Large intestine (tissue), 3 donors: ENCODE measurements around the gene REN. TPM values are rescaled to one million over a fixed set of nuclear protein-coding genes. Genes with fewer than 3 reads are reported as not detected.

Experiments used
- DNase-seq, 2 donors: peaks; one replicate each; pipeline versions ENCODE4 v3.0.0 to v3.0.0-alpha.2; 2013
- H3K27ac ChIP-seq: one replicate; pipeline ENCODE4 v1.5.1; 2013; ENCODE audit warnings: low read length
- H3K27me3 ChIP-seq: 2 replicates; pipeline ENCODE4 v1.6.1; 2013; ENCODE audit warnings: low read length; ENCODE audit not compliant: control insufficient read depth, insufficient read depth
- H3K36me3 ChIP-seq: 2 replicates; pipeline ENCODE4 v1.6.1; 2013; ENCODE audit warnings: low read length; ENCODE audit not compliant: control insufficient read depth, insufficient read depth
- H3K4me1 ChIP-seq: one replicate; pipeline ENCODE4 v1.6.1; 2013; ENCODE audit warnings: low read length; ENCODE audit not compliant: control insufficient read depth, insufficient read depth
- H3K4me3 ChIP-seq: one replicate; pipeline ENCODE4 v1.5.1; 2013; ENCODE audit warnings: low read length
- H3K9me3 ChIP-seq: one replicate; pipeline ENCODE4 v1.6.1; 2013; ENCODE audit warnings: mild to moderate bottlenecking, low read depth, low read length, moderate library complexity; ENCODE audit not compliant: control insufficient read depth
- WGBS: methylation state at CpG from one replicate; pipeline ENCODE4 v1.1.5; 2013; ENCODE audit warnings: low lambda C conversion rate; ENCODE audit not compliant: insufficient coverage; 5-methylcytosine and 5-hydroxymethylcytosine counted together
- polyA plus RNA-seq: library from polyadenylated mRNA; unstranded; fragments of 120-200 nt; gene quantifications from one replicate; pipeline ENCODE4 v1.2.1, GENCODE V29; 2013

The REN gene
- polyA plus RNA-seq, 1 donor: 4.2 TPM

- no CpG with 5 or more reads among the region's 18 CpGs for WGBS
- Histone ChIP-seq H3K36me3 (peaks cover 57% of the 10 kb centered on the region), H3K27ac (no peak overlapping the region)
Observed at GRCh38 chr1:204125759-204126351, 40.3 kb downstream of the REN start.

GRCh38 chr1:204124639-204125038, 41.5 kb downstream of the REN start:
- H3K27me3 ChIP-seq: no peaks in the 10 kb centered on the region
- peaks cover 14% of the 10 kb centered on the region for H3K4me1 ChIP-seq
- no peak overlapping the region for H3K27ac ChIP-seq
- no peaks in the 10 kb centered on the region for H3K9me3 ChIP-seq
- WGBS: no CpG with 5 or more reads among the region's 22 CpGs
- peaks cover 64% of the 10 kb centered on the region for H3K36me3 ChIP-seq
- no peak for DNase-seq
- H3K4me3 ChIP-seq: no peak overlapping the region

More at GRCh38 chr1:204125759-204126351, 40.3 kb downstream of the REN start:
- Histone ChIP-seq H3K27me3 (no peaks in the 10 kb centered on the region), H3K9me3 (no peaks in the 10 kb centered on the region), H3K4me1 (peaks cover 24% of the 10 kb centered on the region), H3K4me3 (no peak overlapping the region)
- no peak for DNase-seq

- no CpG with 5 or more reads among the region's 9 CpGs for WGBS
- no peak overlapping the region for H3K4me3 ChIP-seq
- no peak for DNase-seq
- no peak overlapping the region for H3K27ac ChIP-seq
- no peaks in the 10 kb centered on the region for H3K9me3 ChIP-seq
- H3K27me3 ChIP-seq: no peaks in the 10 kb centered on the region
- H3K36me3 ChIP-seq: peaks cover 73% of the 10 kb centered on the region
- peaks cover 8% of the 10 kb centered on the region for H3K4me1 ChIP-seq
Observed at GRCh38 chr1:204123376-204123775, 42.8 kb downstream of the REN start.

GRCh38 chr1:204121840-204122555, 44.1 kb downstream of the REN start:
- Histone ChIP-seq H3K27ac (no peak overlapping the region), H3K36me3 (peaks cover 78% of the 10 kb centered on the region), H3K4me1 (peaks cover 4% of the 10 kb centered on the region), H3K9me3 (no peaks in the 10 kb centered on the region), H3K4me3 (no peak overlapping the region), H3K27me3 (no peaks in the 10 kb centered on the region)
- WGBS: 80% methylated on average over 2 of the region's 17 CpGs
- no peak for DNase-seq

GRCh38 chr1:204116539-204116938, 49.6 kb downstream of the REN start:
- H3K27me3 ChIP-seq: no peaks in the 10 kb centered on the region
- H3K9me3 ChIP-seq: no peaks in the 10 kb centered on the region
- no peak overlapping the region for H3K27ac ChIP-seq
- DNase-seq: no peak
- H3K36me3 ChIP-seq: peaks cover 56% of the 10 kb centered on the region
- no peak overlapping the region for H3K4me3 ChIP-seq
- H3K4me1 ChIP-seq: no peaks in the 10 kb centered on the region
- no CpG with 5 or more reads among the region's 4 CpGs for WGBS

GRCh38 chr1:204115116-204115515, 51.0 kb downstream of the REN start:
- Histone ChIP-seq H3K36me3 (peaks cover 45% of the 10 kb centered on the region), H3K27ac (no peak overlapping the region), H3K9me3 (no peaks in the 10 kb centered on the region), H3K27me3 (no peaks in the 10 kb centered on the region), H3K4me3 (no peak overlapping the region), H3K4me1 (no peaks in the 10 kb centered on the region)
- no peak for DNase-seq
- WGBS: no CpG with 5 or more reads among the region's 4 CpGs

- H3K9me3 ChIP-seq: no peaks in the 10 kb centered on the region
- no peaks in the 10 kb centered on the region for H3K4me1 ChIP-seq
- no peak for DNase-seq
- H3K27ac ChIP-seq: no peak overlapping the region
- H3K4me3 ChIP-seq: no peak overlapping the region
- no CpG with 5 or more reads among the region's 4 CpGs for whole genome bisulfite sequencing
- H3K36me3 ChIP-seq: peaks cover 44% of the 10 kb centered on the region
- no peaks in the 10 kb centered on the region for H3K27me3 ChIP-seq
Observed at GRCh38 chr1:204114606-204115005, 51.5 kb downstream of the REN start.

GRCh38 chr1:204113896-204114295, 52.2 kb downstream of the REN start:
- H3K9me3 ChIP-seq: no peaks in the 10 kb centered on the region
- H3K27me3 ChIP-seq: no peaks in the 10 kb centered on the region
- WGBS: no CpG with 5 or more reads among the region's 1 CpG
- no peak for DNase-seq
- no peak overlapping the region for H3K27ac ChIP-seq
- H3K36me3 ChIP-seq: peaks cover 38% of the 10 kb centered on the region
- H3K4me3 ChIP-seq: no peak overlapping the region
- H3K4me1 ChIP-seq: no peaks in the 10 kb centered on the region

GRCh38 chr1:204112876-204113730, 53.0 kb downstream of the REN start:
- DNase-seq: no peak
- no peak overlapping the region for H3K4me3 ChIP-seq
- no peaks in the 10 kb centered on the region for H3K27me3 ChIP-seq
- H3K27ac ChIP-seq: no peak overlapping the region
- H3K9me3 ChIP-seq: no peaks in the 10 kb centered on the region
- 100% methylated on average over 1 of the region's 11 CpGs for WGBS
- H3K36me3 ChIP-seq: peaks cover 31% of the 10 kb centered on the region
- no peaks in the 10 kb centered on the region for H3K4me1 ChIP-seq

GRCh38 chr1:204110894-204111633, 55.1 kb downstream of the REN start:
- no CpG with 5 or more reads among the region's 5 CpGs for WGBS
- Histone ChIP-seq H3K4me1 (no peaks in the 10 kb centered on the region), H3K27ac (no peak overlapping the region), H3K9me3 (no peaks in the 10 kb centered on the region), H3K4me3 (no peak overlapping the region), H3K27me3 (no peaks in the 10 kb centered on the region), H3K36me3 (peaks cover 16% of the 10 kb centered on the region)
- DNase-seq: no peak
